Lower leg skin (tissue), 4 donors: Measurements from ENCODE around the gene PLPPR1. TPM values are rescaled to one million over a fixed set of nuclear protein-coding genes. Genes with fewer than 3 reads are reported as not detected.

Experiments used
- DNase-seq, 2 donors: peaks; one replicate each; pipeline ENCODE4 v3.0.0-alpha.2; 2019; ENCODE audit warnings: low spot score in 2 of 2
- H3K4me3 ChIP-seq: fragments of 200-600 bp; sonication (generic); 2 replicates; pipeline ENCODE4 v1.5.1; 2017; ENCODE audit warnings: mild to moderate bottlenecking, low read depth; ENCODE audit not compliant: poor library complexity, severe bottlenecking
- POLR2A ChIP-seq, 2 donors: fragments of 450-650 bp; IDR thresholded peaks; one replicate each; pipeline ENCODE4 v1.6.1; 2016 to 2017; ENCODE audit warnings: antibody characterized with exemption in 2 of 2, mild to moderate bottlenecking in 1 of 2, moderate library complexity in 1 of 2
- WGBS, 2 donors: methylation state at CpG; one replicate each; pipeline ENCODE4 v1.1.5; 2018; 5-methylcytosine and 5-hydroxymethylcytosine counted together
- intact Hi-C: fragments of 100-400 bp; cut with DNase I; formaldehyde crosslinking; loops from one replicate; pipeline ENCODE4 v1.15.0; 2023; ENCODE audit warnings: low total_unique reads
- total RNA-seq, 4 donors: library from RNA; depleted of rRNA; stranded (reverse); fragments of >200 nt; gene quantifications; one replicate each; pipeline ENCODE4 v1.1.0, GENCODE V29; 2016
- TF ChIP-seq, protein P1 (sequence below), 3 donors: fragments of 450-650 bp; IDR thresholded peaks; one replicate each; pipeline ENCODE4 v1.5.1; 2016; ENCODE audit warnings: antibody characterized with exemption in 3 of 3, mild to moderate bottlenecking in 3 of 3, moderate library complexity in 2 of 3

PLPPR1 gene
- total RNA-seq, 4 donors from 2014 or later: 0.19 to 2.2 (median 0.39) TPM; not detected in 1

DNA sequence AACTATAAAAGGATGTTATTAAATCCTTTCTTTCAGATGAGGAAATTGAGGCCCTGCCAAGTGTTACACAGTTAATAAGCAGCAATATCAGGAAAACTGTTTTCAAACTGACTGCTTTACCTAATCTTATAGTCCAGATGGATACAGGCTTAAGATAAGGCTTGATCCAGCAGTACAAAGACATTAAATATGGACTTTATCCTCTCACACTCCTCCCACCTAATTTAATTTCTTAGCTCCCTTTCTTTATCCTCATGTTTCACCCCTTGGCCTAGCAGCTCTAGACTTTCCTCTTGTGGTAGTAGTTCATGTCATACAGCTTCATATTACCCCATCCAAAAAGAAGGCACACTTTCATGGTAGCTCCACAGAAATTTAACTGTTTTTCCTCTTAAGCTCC lies 191.8 kb downstream of the PLPPR1 start:
- intact Hi-C loops: no loop called here
- no peak for DNase-seq
- TF ChIP-seq POLR2A (IDR thresholded peaks at IDR 0.05): no peak
- TF ChIP-seq, protein P1, sequence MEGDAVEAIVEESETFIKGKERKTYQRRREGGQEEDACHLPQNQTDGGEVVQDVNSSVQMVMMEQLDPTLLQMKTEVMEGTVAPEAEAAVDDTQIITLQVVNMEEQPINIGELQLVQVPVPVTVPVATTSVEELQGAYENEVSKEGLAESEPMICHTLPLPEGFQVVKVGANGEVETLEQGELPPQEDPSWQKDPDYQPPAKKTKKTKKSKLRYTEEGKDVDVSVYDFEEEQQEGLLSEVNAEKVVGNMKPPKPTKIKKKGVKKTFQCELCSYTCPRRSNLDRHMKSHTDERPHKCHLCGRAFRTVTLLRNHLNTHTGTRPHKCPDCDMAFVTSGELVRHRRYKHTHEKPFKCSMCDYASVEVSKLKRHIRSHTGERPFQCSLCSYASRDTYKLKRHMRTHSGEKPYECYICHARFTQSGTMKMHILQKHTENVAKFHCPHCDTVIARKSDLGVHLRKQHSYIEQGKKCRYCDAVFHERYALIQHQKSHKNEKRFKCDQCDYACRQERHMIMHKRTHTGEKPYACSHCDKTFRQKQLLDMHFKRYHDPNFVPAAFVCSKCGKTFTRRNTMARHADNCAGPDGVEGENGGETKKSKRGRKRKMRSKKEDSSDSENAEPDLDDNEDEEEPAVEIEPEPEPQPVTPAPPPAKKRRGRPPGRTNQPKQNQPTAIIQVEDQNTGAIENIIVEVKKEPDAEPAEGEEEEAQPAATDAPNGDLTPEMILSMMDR (IDR thresholded peaks at IDR 0.05): no peak
- H3K4me3 ChIP-seq: no peak overlapping the region

DNA sequence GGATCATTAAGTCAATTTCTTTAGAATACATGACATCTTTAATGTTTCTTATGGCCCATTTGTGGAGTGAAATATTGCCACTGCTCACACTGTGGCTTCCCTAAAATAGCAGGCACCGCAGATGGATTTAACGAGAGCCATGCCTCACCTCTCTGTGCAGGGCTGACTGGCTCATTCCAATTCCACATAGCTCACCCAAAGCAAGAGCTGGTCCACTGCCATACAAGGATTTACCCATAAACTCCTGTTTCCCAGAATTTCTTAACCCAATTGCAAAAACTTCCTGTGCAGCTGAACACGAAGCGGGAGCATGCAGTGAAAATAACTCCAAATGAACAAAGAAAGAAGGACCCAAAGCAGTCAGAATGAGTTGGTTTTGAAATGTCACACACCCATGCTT lies 196.7 kb downstream of the PLPPR1 start:
- no peak for TF ChIP-seq POLR2A (IDR thresholded peaks at IDR 0.05)
- TF ChIP-seq, protein P1 (IDR thresholded peaks at IDR 0.05): no peak
- intact Hi-C loops: no loop called here
- DNase-seq: no peak
- H3K4me3 ChIP-seq: no peak overlapping the region
- WGBS, 2 donors: 67 to 71% methylated on average over 4 of the region's 4 CpGs

DNA sequence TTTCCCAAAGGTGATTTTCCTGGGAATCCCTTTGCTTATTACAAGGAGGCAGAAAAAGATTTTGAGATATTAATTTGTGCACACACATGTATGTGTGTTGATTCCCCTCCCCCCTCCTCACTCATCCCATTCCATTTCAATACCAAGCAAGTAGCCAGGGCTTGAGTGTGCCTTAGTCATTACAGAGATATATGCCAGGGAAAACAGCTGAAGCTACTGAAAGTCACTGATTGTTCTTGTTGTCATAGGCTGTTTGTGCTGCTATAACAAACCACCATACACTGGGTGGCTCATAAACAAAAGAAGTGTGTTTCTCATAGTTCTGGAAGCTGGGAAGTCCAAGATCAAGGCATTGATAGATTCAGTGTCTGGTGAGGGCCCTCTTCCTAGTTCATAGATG lies 197.6 kb downstream of the PLPPR1 start:
- H3K4me3 ChIP-seq: no peak overlapping the region
- intact Hi-C loops: no loop called here

DNA sequence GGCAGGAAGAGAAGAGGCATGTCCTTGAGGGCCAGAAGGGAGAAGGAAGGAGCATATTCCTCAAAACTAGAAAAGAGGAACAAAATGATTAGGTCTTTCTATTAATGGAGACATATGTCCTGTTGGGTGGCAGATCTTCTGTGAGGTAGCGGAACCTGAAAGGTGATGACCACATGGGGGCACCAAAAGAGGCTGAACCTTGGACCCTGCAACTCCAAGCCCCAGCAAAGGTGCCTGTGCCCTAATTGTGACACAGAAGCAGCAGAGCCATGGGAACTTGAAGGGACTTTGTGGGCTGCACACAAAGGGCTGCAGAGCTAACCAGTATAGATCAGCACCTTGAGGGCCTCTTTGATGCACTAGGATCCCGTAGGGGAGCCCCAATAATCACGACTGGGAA lies 198.3 kb downstream of the PLPPR1 start:
- intact Hi-C loops: no loop called here
- TF ChIP-seq, protein P1 (IDR thresholded peaks at IDR 0.05): no peak
- TF ChIP-seq POLR2A (IDR thresholded peaks at IDR 0.05): no peak
- DNase-seq: no peak
- H3K4me3 ChIP-seq: no peak overlapping the region
- WGBS, 2 donors: 75 to 94% methylated on average over 3 of the region's 3 CpGs

More for the DNA sequence above, 197.6 kb downstream of the PLPPR1 start:
- TF ChIP-seq, protein P1 (IDR thresholded peaks at IDR 0.05): no peak
- no peak for TF ChIP-seq POLR2A (IDR thresholded peaks at IDR 0.05)
- DNase-seq: no peak

DNA sequence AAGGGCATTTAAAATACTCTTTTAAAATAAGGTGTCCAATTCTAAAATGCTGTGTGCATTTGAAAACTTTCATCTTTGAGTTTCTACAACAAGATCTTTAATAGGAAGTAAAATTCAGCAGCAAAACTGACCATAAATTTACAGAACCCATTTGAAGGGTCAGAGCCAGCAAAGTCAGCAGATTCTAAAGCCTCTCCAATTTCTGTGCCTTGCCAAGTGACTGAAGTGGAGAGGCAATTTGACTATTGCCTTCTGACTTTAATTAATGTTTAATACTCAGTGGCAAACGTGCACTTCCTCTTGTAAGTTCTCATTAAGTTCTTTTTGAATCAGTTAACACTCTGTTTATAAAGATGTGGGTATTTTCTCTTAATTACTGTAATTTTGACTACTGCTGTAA lies 201.1 kb downstream of the PLPPR1 start:
- intact Hi-C loops: no loop called here

More for the DNA sequence above, 201.1 kb downstream of the PLPPR1 start:
- 7 to 8% methylated on average over 1 of the region's 1 CpG for WGBS, 2 donors
- H3K4me3 ChIP-seq: no peak overlapping the region
- no peak for DNase-seq
- TF ChIP-seq, protein P1 (IDR thresholded peaks at IDR 0.05): no peak
- TF ChIP-seq POLR2A (IDR thresholded peaks at IDR 0.05): no peak
